Measurements from ENCODE around the gene CXCR6. TPM values are rescaled to one million over a fixed set of nuclear protein-coding genes. Genes with fewer than 3 reads are reported as not detected.
"Not testable (repeated sequence)": the region's sequence is repeated elsewhere in the genome, so short reads cannot be mapped to it uniquely, and the experiment has no call there.

The CXCR6 gene
- total and polyA plus RNA-seq, 2 experiments from 2014 or later, result 0.10 TPM; not detected in 1

DNA sequence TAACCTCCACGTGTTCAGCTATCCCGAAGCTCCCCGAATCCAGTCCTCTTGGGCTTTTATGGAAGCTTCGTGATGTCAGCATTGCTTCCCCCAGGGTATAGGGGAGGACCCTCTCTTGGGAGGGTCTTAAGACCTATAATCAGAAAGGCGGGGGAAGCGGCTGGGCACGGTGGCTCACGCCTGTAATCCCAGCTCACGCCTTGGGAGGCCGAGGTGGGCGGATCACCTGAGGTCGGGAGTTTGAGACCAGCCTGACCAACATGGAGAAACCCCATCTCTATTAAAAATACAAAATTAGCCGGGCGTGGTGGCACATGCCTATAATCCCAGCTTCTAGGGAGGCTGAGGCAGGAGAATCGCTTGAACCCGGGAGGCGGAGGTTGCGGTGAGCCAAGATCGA is 54.2 kb downstream of the CXCR6 start:
- not testable (repeated sequence) for H3K4me3 Mint-ChIP-seq; H4K20me1 ChIP-seq (replicated peaks; ENCODE audit: insufficient read depth); H3K27me3 ChIP-seq (ENCODE audit: insufficient read depth); H3K9me2 ChIP-seq (ENCODE audit: insufficient read depth); H2AFZ ChIP-seq; H3K4me2 ChIP-seq; H3K27me3 Mint-ChIP-seq (ENCODE audit: insufficient read depth, low read depth, poor library complexity); H3K27ac Mint-ChIP-seq; H3K36me3 ChIP-seq (ENCODE audit: insufficient read depth); H3K36me3 Mint-ChIP-seq (ENCODE audit: low read depth); H3K9me3 Mint-ChIP-seq; H3F3A ChIP-seq (replicated peaks; ENCODE audit: low read depth); H3K4me3 ChIP-seq; ATAC-seq; H3K27ac ChIP-seq (ENCODE audit: low read depth); DNase-seq (ENCODE audit: low spot score)
- H3K4me1 Mint-ChIP-seq, result peaks cover 25% of the 10 kb centered on the region
- peaks cover 21% of the 10 kb centered on the region for H3K79me2 ChIP-seq (replicated peaks; ENCODE audit: insufficient read depth)
- peaks cover 18% of the 10 kb centered on the region for H3K4me1 ChIP-seq (ENCODE audit: insufficient read depth)

DNA sequence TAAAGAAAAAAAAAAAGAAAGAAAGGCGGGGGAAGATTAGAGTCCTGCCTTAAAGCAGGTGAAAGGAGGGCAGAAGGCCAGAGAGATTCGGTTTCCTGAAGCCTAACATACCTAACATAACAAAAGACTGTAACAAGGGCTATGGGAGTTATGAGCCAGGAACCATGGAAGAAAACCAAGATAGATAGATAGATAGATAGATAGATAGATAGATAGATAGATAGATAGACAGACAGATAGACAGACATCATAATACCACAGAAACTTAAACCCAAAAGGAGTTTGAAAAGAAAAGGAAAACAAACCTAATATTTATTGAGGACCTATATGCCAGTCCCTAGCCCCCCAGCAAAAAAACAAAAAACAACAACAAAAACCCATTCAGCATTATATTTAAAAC is 54.7 kb downstream of the CXCR6 start:
- Histone ChIP-seq H3K4me1 (ENCODE audit: insufficient read depth) (peaks cover 13% of the 10 kb centered on the region), H3K4me3 (no peak overlapping the region), H2AFZ (no peak overlapping the region), H3K79me2 (replicated peaks; ENCODE audit: insufficient read depth) (peaks cover 18% of the 10 kb centered on the region), H3K27me3 (ENCODE audit: insufficient read depth) (peaks cover 7% of the 10 kb centered on the region; the same call in 1 of the 2 replicates), H3K36me3 (ENCODE audit: insufficient read depth) (no peaks in the 10 kb centered on the region), H4K20me1 (replicated peaks; ENCODE audit: insufficient read depth) (no peaks in the 10 kb centered on the region; the same call in 1 of the 2 replicates), H3K27ac (ENCODE audit: low read depth) (no peak overlapping the region), H3K4me2 (no peak overlapping the region), H3F3A (replicated peaks; ENCODE audit: low read depth) (no peaks in the 10 kb centered on the region), H3K9me2 (ENCODE audit: insufficient read depth) (peaks cover 11% of the 10 kb centered on the region; the same call in 1 of the 2 replicates)
- TF ChIP-seq, protein P1, sequence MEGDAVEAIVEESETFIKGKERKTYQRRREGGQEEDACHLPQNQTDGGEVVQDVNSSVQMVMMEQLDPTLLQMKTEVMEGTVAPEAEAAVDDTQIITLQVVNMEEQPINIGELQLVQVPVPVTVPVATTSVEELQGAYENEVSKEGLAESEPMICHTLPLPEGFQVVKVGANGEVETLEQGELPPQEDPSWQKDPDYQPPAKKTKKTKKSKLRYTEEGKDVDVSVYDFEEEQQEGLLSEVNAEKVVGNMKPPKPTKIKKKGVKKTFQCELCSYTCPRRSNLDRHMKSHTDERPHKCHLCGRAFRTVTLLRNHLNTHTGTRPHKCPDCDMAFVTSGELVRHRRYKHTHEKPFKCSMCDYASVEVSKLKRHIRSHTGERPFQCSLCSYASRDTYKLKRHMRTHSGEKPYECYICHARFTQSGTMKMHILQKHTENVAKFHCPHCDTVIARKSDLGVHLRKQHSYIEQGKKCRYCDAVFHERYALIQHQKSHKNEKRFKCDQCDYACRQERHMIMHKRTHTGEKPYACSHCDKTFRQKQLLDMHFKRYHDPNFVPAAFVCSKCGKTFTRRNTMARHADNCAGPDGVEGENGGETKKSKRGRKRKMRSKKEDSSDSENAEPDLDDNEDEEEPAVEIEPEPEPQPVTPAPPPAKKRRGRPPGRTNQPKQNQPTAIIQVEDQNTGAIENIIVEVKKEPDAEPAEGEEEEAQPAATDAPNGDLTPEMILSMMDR (conservative IDR thresholded peaks at IDR 0.05; ENCODE audit: low read depth in 2 of 2), result no peak
- TF ChIP-seq, protein P2, sequence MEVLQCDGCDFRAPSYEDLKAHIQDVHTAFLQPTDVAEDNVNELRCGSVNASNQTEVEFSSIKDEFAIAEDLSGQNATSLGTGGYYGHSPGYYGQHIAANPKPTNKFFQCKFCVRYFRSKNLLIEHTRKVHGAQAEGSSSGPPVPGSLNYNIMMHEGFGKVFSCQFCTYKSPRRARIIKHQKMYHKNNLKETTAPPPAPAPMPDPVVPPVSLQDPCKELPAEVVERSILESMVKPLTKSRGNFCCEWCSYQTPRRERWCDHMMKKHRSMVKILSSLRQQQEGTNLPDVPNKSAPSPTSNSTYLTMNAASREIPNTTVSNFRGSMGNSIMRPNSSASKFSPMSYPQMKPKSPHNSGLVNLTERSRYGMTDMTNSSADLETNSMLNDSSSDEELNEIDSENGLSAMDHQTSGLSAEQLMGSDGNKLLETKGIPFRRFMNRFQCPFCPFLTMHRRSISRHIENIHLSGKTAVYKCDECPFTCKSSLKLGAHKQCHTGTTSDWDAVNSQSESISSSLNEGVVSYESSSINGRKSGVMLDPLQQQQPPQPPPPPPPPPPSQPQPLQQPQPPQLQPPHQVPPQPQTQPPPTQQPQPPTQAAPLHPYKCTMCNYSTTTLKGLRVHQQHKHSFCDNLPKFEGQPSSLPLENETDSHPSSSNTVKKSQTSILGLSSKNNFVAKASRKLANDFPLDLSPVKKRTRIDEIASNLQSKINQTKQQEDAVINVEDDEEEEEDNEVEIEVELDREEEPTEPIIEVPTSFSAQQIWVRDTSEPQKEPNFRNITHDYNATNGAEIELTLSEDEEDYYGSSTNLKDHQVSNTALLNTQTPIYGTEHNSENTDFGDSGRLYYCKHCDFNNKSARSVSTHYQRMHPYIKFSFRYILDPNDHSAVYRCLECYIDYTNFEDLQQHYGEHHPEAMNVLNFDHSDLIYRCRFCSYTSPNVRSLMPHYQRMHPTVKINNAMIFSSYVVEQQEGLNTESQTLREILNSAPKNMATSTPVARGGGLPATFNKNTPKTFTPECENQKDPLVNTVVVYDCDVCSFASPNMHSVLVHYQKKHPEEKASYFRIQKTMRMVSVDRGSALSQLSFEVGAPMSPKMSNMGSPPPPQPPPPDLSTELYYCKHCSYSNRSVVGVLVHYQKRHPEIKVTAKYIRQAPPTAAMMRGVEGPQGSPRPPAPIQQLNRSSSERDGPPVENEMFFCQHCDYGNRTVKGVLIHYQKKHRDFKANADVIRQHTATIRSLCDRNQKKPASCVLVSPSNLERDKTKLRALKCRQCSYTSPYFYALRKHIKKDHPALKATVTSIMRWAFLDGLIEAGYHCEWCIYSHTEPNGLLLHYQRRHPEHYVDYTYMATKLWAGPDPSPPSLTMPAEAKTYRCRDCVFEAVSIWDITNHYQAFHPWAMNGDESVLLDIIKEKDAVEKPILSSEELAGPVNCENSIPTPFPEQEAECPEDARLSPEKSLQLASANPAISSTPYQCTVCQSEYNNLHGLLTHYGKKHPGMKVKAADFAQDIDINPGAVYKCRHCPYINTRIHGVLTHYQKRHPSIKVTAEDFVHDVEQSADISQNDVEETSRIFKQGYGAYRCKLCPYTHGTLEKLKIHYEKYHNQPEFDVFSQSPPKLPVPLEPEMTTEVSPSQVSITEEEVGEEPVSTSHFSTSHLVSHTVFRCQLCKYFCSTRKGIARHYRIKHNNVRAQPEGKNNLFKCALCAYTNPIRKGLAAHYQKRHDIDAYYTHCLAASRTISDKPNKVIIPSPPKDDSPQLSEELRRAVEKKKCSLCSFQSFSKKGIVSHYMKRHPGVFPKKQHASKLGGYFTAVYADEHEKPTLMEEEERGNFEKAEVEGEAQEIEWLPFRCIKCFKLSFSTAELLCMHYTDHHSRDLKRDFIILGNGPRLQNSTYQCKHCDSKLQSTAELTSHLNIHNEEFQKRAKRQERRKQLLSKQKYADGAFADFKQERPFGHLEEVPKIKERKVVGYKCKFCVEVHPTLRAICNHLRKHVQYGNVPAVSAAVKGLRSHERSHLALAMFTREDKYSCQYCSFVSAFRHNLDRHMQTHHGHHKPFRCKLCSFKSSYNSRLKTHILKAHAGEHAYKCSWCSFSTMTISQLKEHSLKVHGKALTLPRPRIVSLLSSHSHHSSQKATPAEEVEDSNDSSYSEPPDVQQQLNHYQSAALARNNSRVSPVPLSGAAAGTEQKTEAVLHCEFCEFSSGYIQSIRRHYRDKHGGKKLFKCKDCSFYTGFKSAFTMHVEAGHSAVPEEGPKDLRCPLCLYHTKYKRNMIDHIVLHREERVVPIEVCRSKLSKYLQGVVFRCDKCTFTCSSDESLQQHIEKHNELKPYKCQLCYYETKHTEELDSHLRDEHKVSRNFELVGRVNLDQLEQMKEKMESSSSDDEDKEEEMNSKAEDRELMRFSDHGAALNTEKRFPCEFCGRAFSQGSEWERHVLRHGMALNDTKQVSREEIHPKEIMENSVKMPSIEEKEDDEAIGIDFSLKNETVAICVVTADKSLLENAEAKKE (CRISPR knock-in tag; IDR thresholded peaks at IDR 0.05), result no peak
- no peak for TF ChIP-seq CREB1 (CRISPR knock-in tag; IDR thresholded peaks at IDR 0.05; ENCODE audit: low read depth)
- H3K9me3 Mint-ChIP-seq, result no peaks in the 10 kb centered on the region; the same call in 1 of the 3 replicates
- no peak for ATAC-seq
- no peak overlapping the region for H3K4me3 Mint-ChIP-seq
- peaks cover 4% of the 10 kb centered on the region for H3K27me3 Mint-ChIP-seq (ENCODE audit: insufficient read depth, low read depth, poor library complexity)
- no peak overlapping the region for H3K27ac Mint-ChIP-seq
- DNase-seq (ENCODE audit: low spot score), result no peak
- H3K4me1 Mint-ChIP-seq, result peaks cover 21% of the 10 kb centered on the region
- no peaks in the 10 kb centered on the region; the same call in 2 of the 3 replicates for H3K36me3 Mint-ChIP-seq (ENCODE audit: low read depth)

Small RNAs within 50 kb of the gene (small RNA-seq; reads per million reads assigned to genes)
- not detected for gene RF00019 (ENCODE audit: low replicate concordance)

Other genes starting within 250 kb of the CXCR6 start
- 0.14 TPM in 1 of 2 replicates, not detected in the other for gene SLC6A20, start 146.9 kb upstream of the CXCR6 start, total RNA-seq (2014; rRNA removed; shearing (Covaris generic))
- 0.05 TPM in 1 of 2 replicates, not detected in the other for gene SLC6A20, start 146.9 kb upstream of the CXCR6 start, polyA plus RNA-seq (2016; fragmentation: Nextera tagmentation; extraction: Ambion mirVana)
- 11.6 and 13.9 TPM in 2 replicates for gene LZTFL1, start 101.3 kb upstream of the CXCR6 start, total RNA-seq (2014; rRNA removed; shearing (Covaris generic))
- 3.6 and 6.3 TPM in 2 replicates for gene LZTFL1, start 101.3 kb upstream of the CXCR6 start, polyA plus RNA-seq (2016; fragmentation: Nextera tagmentation; extraction: Ambion mirVana)
- gene CCR9, start 56.9 kb upstream of the CXCR6 start, total RNA-seq (2014; rRNA removed; shearing (Covaris generic)), result not detected in 2 replicates
- not detected in 2 replicates for gene CCR9, start 56.9 kb upstream of the CXCR6 start, polyA plus RNA-seq (2016; fragmentation: Nextera tagmentation; extraction: Ambion mirVana)
- gene FYCO1, start 52.4 kb downstream of the CXCR6 start, total RNA-seq (2014; rRNA removed; shearing (Covaris generic)), result 17.2 and 19.1 TPM in 2 replicates
- gene FYCO1, start 52.4 kb downstream of the CXCR6 start, polyA plus RNA-seq (2016; fragmentation: Nextera tagmentation; extraction: Ambion mirVana), result 3.8 and 4.5 TPM in 2 replicates
- not detected in 2 replicates for gene XCR1, start 84.0 kb downstream of the CXCR6 start, total RNA-seq (2014; rRNA removed; shearing (Covaris generic))
- gene XCR1, start 84.0 kb downstream of the CXCR6 start, polyA plus RNA-seq (2016; fragmentation: Nextera tagmentation; extraction: Ambion mirVana), result not detected in 2 replicates

Measured in GM23338 (cell line).